T1000 (cell line): ENCODE measurements around the gene P2RX2.

Source experiments
- DNase-seq: peaks from one replicate; lab custom pipeline; 2025; ENCODE audit warnings: mixed read lengths; lab: John Stamatoyannopoulos, UW

The P2RX2 gene

GRCh38 chr12:132618683-132619043 lies at the start of gene P2RX2:
Gene P2RX2, plus strand, starts transcription at chr12:132618776. Its CDS starts 41 bp downstream, at chr12:132618817.
- no peak for DNase-seq

GRCh38 chr12:132568826-132569480 lies 49.6 kb upstream of the P2RX2 start:
- DNase-seq, result no peak

GRCh38 chr12:132569856-132570480 lies 48.6 kb upstream of the P2RX2 start:
- DNase-seq, result no peak

- no peak for DNase-seq
These were observed 47.9 kb upstream of the P2RX2 start for GRCh38 chr12:132570635-132571034.

GRCh38 chr12:132571051-132571450 lies 47.5 kb upstream of the P2RX2 start:
- no peak for DNase-seq

GRCh38 chr12:132571598-132571997 lies 47.0 kb upstream of the P2RX2 start:
- DNase-seq, result no peak

GRCh38 chr12:132572106-132572505 lies 46.5 kb upstream of the P2RX2 start:
- no peak for DNase-seq

- DNase-seq, result no peak
These were observed 45.5 kb upstream of the P2RX2 start for GRCh38 chr12:132572801-132573760.

- DNase-seq, result no peak
These were observed 44.1 kb upstream of the P2RX2 start for GRCh38 chr12:132574271-132574996.

- no peak for DNase-seq
These were observed 42.9 kb upstream of the P2RX2 start for GRCh38 chr12:132575661-132576060.

- DNase-seq, result no peak
These were observed 41.9 kb upstream of the P2RX2 start for GRCh38 chr12:132576701-132577100.

- DNase-seq, result no peak
These were observed 41.2 kb upstream of the P2RX2 start for GRCh38 chr12:132577191-132577920.

- DNase-seq, result no peak
These were observed 40.5 kb upstream of the P2RX2 start for GRCh38 chr12:132578118-132578517.

- no peak for DNase-seq
These were observed 39.8 kb upstream of the P2RX2 start for GRCh38 chr12:132578826-132579225.

GRCh38 chr12:132579744-132580143 lies 38.8 kb upstream of the P2RX2 start:
- DNase-seq, result no peak

- DNase-seq, result no peak
These were observed 37.8 kb upstream of the P2RX2 start for GRCh38 chr12:132580701-132581292.

GRCh38 chr12:132581348-132582057 lies 37.1 kb upstream of the P2RX2 start:
- no peak for DNase-seq

- no peak for DNase-seq
These were observed 36.5 kb upstream of the P2RX2 start for GRCh38 chr12:132582058-132582420.

- DNase-seq, result no peak
These were observed 35.8 kb upstream of the P2RX2 start for GRCh38 chr12:132582582-132583410.

GRCh38 chr12:132583411-132583710 lies 35.2 kb upstream of the P2RX2 start:
- DNase-seq, result no peak
